Nasal cavity respiratory epithelium epithelial cell of viscerocranial mucosa (primary cell): Measurements from ENCODE around the gene UTP4. TPM values are rescaled to one million over a fixed set of nuclear protein-coding genes. Genes with fewer than 3 reads are reported as not detected.

Source experiments
- total RNA-seq: library from RNA; depleted of rRNA; stranded (reverse); fragments of >200 nt; gene quantifications from 2 replicates; pipeline ENCODE4 v1.2.3, GENCODE V29; 2014

Gene UTP4
- 22.6 and 43.9 TPM in 2 replicates for total RNA-seq

GRCh38 chr16:69132424-69133252, at the start of gene UTP4, which contains the start of gene CHTF8:
Gene UTP4, plus strand, starts transcription at chr16:69132649. Its CDS starts 811 bp downstream, at chr16:69133460.
Gene CHTF8, minus strand, starts transcription at chr16:69132588. Its CDS starts 11,130 bp downstream, at chr16:69121458.

GRCh38 chr16:69105501-69106361, 26.7 kb upstream of the UTP4 start, which contains the start of gene HAS3:
Gene HAS3, plus strand, starts transcription at chr16:69105653. Its CDS starts 3,743 bp downstream, at chr16:69109396.

GRCh38 chr16:69186642-69187445, 54.4 kb downstream of the UTP4 start, which contains the start of gene SNTB2:
Gene SNTB2, plus strand, starts transcription at chr16:69187164. Its CDS starts 3 bp downstream, at chr16:69187167.

Other genes with a start within 250 kb of the UTP4 start
- 41.0 and 203 TPM in 2 replicates for gene HAS3, start 27.0 kb upstream of the UTP4 start, total RNA-seq
- gene CHTF8, start 61 bp upstream of the UTP4 start, total RNA-seq = 49.6 and 63.7 TPM in 2 replicates
- 13.0 and 22.9 TPM in 2 replicates for gene SNTB2, start 54.5 kb downstream of the UTP4 start, total RNA-seq
- gene VPS4A, start 178.7 kb downstream of the UTP4 start, total RNA-seq = 36.2 and 45.5 TPM in 2 replicates
- gene PDF, start 197.9 kb downstream of the UTP4 start, total RNA-seq = 22.6 and 24.6 TPM in 2 replicates
- 21.2 and 29.3 TPM in 2 replicates for gene COG8, start 206.9 kb downstream of the UTP4 start, total RNA-seq
- 40.1 and 48.9 TPM in 2 replicates for gene NIP7, start 207.1 kb downstream of the UTP4 start, total RNA-seq
- under 0.01 and 0.14 TPM in 2 replicates for gene TMED6, start 219.1 kb downstream of the UTP4 start, total RNA-seq